ENCODE results near the gene HSD3B2.

DNA sequence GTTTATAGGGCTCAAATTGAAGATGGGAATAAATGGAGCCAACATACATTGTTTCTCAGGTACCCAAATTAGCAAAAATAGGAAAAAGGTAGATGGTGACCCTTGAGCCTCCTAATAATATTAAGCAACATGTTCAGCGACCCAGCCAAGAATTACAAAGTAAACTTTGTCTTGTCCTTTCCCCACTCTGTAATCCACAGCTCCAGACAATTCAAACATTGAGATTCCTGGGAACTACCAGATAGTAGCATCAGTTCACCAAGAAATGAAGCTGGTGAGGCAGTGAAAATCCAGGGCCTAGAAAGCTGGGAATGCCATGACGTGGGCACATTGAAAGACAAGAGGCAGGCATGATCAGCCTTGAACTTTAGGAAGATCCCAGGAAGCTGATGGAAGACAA lies 34.6 kb upstream of the HSD3B2 start:
- no peak for TF ChIP-seq POLR2A (IDR thresholded peaks at IDR 0.05)
- no peak for TF ChIP-seq CTCF (IDR thresholded peaks at IDR 0.05)
